Skeletal muscle tissue (tissue), 4 donors: ENCODE data around the gene DDX31. TPM values are rescaled to one million over a fixed set of nuclear protein-coding genes. Genes with fewer than 3 reads are reported as not detected.
A peak's percentile ranks its signal among the peaks of the same experiment; 100 is the strongest.

ENCODE experiments used
- H3K27ac ChIP-seq: one replicate; pipeline ENCODE4 v1.7.0; 2013; ENCODE audit warnings: mild to moderate bottlenecking, low read depth, low read length, inconsistent platforms
- H3K27me3 ChIP-seq, 3 donors: one replicate each; pipeline ENCODE4 v1.7.0; 2013; ENCODE audit warnings: low read length in 3 of 3; ENCODE audit not compliant: control insufficient read depth in 3 of 3, insufficient read depth in 3 of 3
- H3K36me3 ChIP-seq, 3 donors: one replicate each; pipeline ENCODE4 v1.7.0; 2013; ENCODE audit warnings: low read length in 3 of 3; ENCODE audit not compliant: control insufficient read depth in 3 of 3, insufficient read depth in 3 of 3
- H3K4me1 ChIP-seq, 3 donors: one replicate each; pipeline ENCODE4 v1.7.0; 2013; ENCODE audit warnings: low read length in 3 of 3, mild to moderate bottlenecking in 3 of 3; ENCODE audit not compliant: control insufficient read depth in 3 of 3, insufficient read depth in 3 of 3
- H3K4me3 ChIP-seq, 3 donors: one replicate each; pipeline ENCODE4 v1.7.0; 2013; ENCODE audit warnings: low read length in 3 of 3
- H3K9ac ChIP-seq, 3 donors: one replicate each; pipeline ENCODE4 v1.7.0; 2013; ENCODE audit warnings: low read length in 3 of 3, mild to moderate bottlenecking in 3 of 3, moderate library complexity in 2 of 3, low read depth in 1 of 3
- H3K9me3 ChIP-seq, 3 donors: one replicate each; pipeline ENCODE4 v1.7.0; 2013; ENCODE audit warnings: low read length in 3 of 3; ENCODE audit not compliant: control insufficient read depth in 3 of 3
- total RNA-seq: library from RNA; depleted of rRNA; stranded (reverse); fragments of >200 nt; gene quantifications from one replicate; pipeline ENCODE4 v1.2.3, GENCODE V29; 2014
- donor health status: Osteomylitis.

Gene DDX31
- total RNA-seq, 1 donor from 2014 or later: 6.3 TPM

DNA sequence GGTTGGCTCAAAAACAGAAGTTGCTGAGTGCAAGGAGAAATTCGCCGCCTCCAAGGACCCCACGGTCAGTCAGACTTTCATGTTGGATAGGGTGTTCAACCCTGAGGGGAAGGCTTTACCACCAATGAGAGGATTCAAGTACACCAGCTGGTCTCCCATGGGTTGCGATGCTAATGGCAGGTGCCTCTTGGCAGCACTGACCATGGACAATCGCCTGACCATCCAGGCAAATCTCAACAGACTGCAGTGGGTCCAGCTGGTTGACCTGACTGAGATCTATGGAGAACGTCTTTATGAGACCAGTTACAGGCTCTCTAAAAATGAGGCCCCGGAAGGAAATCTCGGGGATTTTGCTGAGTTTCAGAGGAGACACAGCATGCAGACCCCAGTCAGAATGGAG, 8.2 kb upstream of the DDX31 start:
- H3K9ac ChIP-seq: no peak overlapping the region
- H3K36me3 ChIP-seq: peaks cover 18 to 29% (median 21%) of the 10 kb centered on the region in 3 donors
- no peaks in the 10 kb centered on the region for H3K27me3 ChIP-seq
- no peak overlapping the region for H3K27ac ChIP-seq
- no peaks in the 10 kb centered on the region for H3K9me3 ChIP-seq
- peaks cover 0 to 6% (median 4%) of the 10 kb centered on the region in 3 donors for H3K4me1 ChIP-seq
- no peak overlapping the region for H3K4me3 ChIP-seq

DNA sequence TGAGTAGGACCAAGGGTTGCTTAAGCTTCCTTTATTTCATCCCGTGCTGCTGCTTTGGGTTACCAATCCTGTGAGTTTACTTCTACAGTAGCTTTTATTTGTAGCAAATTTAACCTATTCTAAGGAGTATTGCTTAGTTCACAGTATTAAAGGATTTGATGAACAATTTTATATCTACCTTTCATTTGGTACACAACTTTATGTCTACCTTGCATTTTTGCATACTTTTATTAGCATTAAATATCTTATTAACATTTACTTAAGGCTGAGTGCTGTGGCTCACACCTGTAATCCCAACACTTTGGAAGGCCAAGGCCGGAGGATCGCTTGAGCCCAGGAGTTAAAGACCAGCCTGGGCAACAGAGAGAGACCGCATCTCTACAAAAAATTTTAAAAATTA, 4.7 kb upstream of the DDX31 start:
- Histone ChIP-seq H3K27me3 (no peaks in the 10 kb centered on the region), H3K36me3 (peaks cover 15 to 17% (median 16%) of the 10 kb centered on the region in 3 donors), H3K4me3 (no peak overlapping the region), H3K4me1 (peaks cover 16 to 32% (median 25%) of the 10 kb centered on the region in 3 donors), H3K9me3 (no peaks in the 10 kb centered on the region), H3K9ac (no peak overlapping the region), H3K27ac (no peak overlapping the region)

DNA sequence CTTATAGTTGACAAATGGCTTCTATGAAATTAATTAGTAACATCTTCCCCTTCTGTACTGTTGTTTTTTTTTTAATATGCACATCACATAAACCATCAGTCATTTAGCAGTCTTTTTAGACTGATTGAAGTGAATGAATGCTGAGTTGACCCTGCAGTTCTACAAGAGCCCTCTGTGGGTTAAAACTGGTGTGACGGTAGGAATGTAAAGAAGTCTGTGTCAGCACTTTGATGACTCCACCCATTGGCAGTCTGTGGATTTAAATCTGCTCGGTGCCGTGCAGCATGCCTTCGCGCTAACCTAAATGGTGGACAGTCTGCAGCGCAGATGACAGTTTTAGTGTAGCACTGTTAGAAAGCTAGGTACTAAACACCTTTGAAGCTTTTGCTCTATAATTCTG, 3.6 kb upstream of the DDX31 start:
- H3K9ac ChIP-seq: no peak overlapping the region
- H3K27ac ChIP-seq: no peak overlapping the region
- no peaks in the 10 kb centered on the region for H3K27me3 ChIP-seq
- peaks cover 16 to 34% (median 29%) of the 10 kb centered on the region in 3 donors for H3K4me1 ChIP-seq
- no peaks in the 10 kb centered on the region for H3K9me3 ChIP-seq
- no peak overlapping the region for H3K4me3 ChIP-seq
- H3K36me3 ChIP-seq: peaks cover 5% of the 10 kb centered on the region in 3 donors

DNA sequence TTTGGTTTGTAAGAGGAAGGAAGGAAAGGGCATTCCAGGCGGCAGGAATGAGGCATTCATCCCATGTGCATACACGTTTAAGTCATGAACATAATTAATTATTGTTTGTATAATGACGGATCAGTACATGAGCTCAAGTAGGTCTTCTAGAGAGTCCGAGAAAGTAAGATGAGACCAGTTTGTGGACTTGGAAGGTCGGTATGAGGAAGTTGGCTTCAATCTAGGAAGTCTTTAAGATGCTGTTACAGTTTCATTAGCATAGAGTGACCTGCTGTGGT, 2.6 kb upstream of the DDX31 start:
- Histone ChIP-seq H3K36me3 (no peaks in the 10 kb centered on the region), H3K4me1 (peaks cover 16 to 34% (median 29%) of the 10 kb centered on the region in 3 donors), H3K27me3 (no peaks in the 10 kb centered on the region), H3K9ac (no peak overlapping the region), H3K4me3 (peak overlapping the region in 1 of 3 donors; percentile 32), H3K9me3 (no peaks in the 10 kb centered on the region), H3K27ac (no peak overlapping the region)

DNA sequence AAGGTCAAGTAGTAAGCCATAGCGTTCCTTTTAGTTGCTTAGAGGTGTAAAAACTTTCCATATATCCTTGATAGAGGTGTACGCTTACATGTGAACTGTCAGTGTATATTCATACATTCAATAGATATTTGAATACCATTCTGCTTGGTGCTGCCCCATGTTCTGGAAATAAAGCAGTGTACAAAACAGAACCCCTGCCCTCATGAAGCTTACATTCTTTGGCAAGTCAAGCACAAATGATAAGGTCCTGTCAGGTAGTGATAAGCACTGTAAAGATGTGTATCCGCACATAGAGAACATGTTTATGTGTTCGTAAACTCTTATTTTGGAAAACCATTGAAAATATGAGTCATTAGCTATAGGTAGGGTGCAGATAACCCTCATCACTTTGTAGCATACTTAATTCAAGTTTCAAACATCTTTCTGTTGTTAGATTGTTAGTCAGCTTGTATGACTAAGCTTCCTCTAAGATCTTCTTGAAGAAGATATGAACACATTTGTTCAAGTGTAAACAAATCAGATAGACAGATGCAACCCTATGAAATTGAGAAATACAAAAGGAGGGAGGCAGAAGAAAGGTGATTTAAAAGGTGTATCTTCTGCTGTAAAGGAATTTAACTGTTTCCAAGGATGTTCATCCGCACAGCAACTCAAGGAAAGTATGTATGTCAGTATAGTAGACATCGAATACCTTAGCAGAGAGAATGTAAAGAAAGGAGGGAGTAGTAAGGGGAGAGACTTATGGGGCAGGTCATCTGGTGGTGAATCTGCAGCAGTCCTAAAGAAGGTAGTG, 2.0 kb upstream of the DDX31 start:
- Histone ChIP-seq H3K9ac (peak overlapping the region in 2 of 3 donors; percentile 98 to 99), H3K27ac (no peak overlapping the region), H3K36me3 (no peaks in the 10 kb centered on the region), H3K27me3 (no peaks in the 10 kb centered on the region), H3K4me3 (peak overlapping the region; percentile 94 to 99 (median 98)), H3K4me1 (peaks cover 16 to 34% (median 29%) of the 10 kb centered on the region in 3 donors), H3K9me3 (no peaks in the 10 kb centered on the region)

DNA sequence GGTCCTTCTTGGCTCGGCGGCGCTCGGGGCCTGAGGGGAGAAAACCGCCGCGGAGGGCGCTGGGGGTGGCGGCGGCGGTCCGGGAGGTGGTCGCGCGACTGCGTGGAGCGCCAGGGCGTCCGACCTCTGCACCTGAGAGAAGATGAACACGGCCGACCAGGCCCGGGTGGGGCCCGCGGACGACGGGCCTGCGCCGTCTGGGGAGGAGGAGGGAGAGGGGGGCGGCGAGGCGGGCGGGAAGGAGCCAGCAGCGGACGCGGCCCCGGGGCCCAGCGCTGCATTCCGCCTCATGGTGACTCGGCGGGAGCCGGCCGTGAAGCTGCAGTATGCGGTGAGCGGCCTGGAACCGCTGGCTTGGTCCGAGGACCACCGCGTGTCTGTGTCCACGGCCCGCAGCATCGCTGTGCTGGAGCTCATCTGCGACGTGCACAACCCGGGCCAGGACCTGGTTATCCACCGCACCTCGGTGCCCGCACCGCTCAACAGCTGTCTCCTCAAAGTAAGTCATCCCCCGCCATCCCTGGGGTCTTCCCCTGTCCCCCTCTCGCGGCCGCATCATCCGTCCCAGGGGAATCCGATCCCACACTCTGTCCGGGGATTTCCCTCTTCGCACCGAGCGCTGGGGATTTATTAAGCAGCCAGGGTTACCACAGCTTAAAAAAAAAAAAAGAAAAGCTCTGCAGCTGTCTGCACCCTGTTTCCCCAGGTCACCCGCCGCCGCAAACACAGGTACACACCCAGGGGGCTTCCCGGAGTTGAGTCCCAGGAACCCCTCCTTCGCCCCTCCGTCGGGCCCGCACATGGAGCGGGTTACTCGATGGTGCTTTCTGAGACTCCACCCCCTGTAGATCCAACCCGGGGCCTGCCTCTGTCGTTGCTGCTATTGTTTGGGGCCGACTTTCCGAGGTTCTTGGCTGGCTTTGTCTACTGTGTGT, 941 bp upstream of the DDX31 start, which contains the start of gene GTF3C4:
Gene GTF3C4, plus strand, starts transcription at position 8 of the 935 bp plus-strand sequence. Its CDS starts 135 bp downstream, at position 143.
- Histone ChIP-seq H3K4me1 (peaks cover 16 to 34% (median 29%) of the 10 kb centered on the region in 3 donors), H3K27me3 (no peaks in the 10 kb centered on the region)

DNA sequence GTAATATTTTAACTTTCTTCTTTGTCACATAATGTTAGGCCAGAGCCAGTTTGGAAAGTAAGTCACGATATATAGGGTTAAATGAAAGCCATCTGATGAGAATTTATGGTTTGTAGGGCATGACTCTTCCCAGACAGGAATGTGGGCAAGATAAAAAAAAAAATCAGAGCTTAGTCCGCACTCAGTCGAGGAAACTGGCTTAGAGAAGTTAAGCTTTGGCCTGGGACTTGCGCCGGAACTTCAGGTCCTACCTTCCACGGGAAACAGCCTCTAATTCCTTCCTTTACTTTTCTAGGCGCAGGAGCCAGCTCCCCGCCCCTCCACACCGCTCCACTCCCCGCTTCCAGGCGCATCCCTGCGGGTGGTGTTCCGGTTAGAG, 475 bp downstream of the DDX31 start:
- H3K4me1 ChIP-seq: peaks cover 16 to 34% (median 23%) of the 10 kb centered on the region in 3 donors
- no peaks in the 10 kb centered on the region for H3K9me3 ChIP-seq
- H3K27ac ChIP-seq: peak overlapping the region; percentile 98
- peak overlapping the region; percentile 96 to 99 (median 98) for H3K9ac ChIP-seq
- peak overlapping the region; percentile 94 to 99 (median 98) for H3K4me3 ChIP-seq
- no peaks in the 10 kb centered on the region for H3K36me3 ChIP-seq
- H3K27me3 ChIP-seq: no peaks in the 10 kb centered on the region

More for the DNA sequence above, 941 bp upstream of the DDX31 start, which contains the start of gene GTF3C4:
- peak within 1 kb of the TSS; percentile 94 to 99 (median 98) for H3K4me3 ChIP-seq
- peak within 1 kb of the TSS; percentile 96 to 99 (median 98) for H3K9ac ChIP-seq
- peak within 1 kb of the TSS; percentile 98 for H3K27ac ChIP-seq
- no peaks in the 10 kb centered on the region for H3K36me3 ChIP-seq
- no peaks in the 10 kb centered on the region for H3K9me3 ChIP-seq

DNA sequence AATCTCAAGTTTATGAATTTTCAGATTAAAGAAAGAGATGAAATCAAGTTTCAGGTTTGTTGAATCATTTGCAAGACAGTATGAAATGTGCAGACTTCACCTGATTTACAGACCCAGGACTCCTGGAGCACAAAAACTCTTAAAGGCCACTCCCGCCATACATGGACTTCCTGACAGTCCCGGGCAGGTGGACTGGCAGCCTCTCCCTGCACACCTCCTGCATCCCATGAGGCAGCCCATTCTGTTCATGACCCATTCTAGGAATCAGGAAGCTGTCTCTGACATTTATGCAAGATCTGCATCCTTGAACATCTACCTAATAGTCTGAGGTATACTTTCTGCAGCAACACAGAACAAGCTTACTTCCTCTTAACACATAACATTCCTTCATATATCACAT, 5.9 kb downstream of the DDX31 start:
- H3K9ac ChIP-seq: no peak overlapping the region
- H3K36me3 ChIP-seq: peaks cover 19 to 22% (median 21%) of the 10 kb centered on the region in 3 donors
- H3K27ac ChIP-seq: no peak overlapping the region
- no peak overlapping the region for H3K4me3 ChIP-seq
- no peaks in the 10 kb centered on the region for H3K4me1 ChIP-seq
- H3K27me3 ChIP-seq: no peaks in the 10 kb centered on the region
- no peaks in the 10 kb centered on the region for H3K9me3 ChIP-seq

DNA sequence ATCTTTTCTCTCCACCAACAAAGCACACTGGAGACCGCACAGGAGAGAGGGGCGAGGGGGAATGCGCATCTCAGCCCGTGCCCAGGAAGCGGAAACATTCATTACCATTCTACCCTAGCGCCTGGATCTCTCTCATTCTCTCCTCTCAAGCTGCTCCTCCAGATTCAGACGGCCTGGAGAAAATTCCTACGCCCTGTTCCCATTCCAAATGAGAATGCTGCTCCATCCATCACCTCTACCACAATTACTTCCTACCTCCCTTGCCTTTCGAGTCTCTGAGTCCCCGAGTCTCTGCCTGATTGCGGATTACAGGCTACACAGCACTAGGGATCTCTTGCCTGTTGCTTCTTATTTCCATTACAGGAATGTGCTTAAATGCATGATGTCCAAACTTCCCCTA, 6.7 kb downstream of the DDX31 start:
- Histone ChIP-seq H3K36me3 (peaks cover 23 to 29% (median 25%) of the 10 kb centered on the region in 3 donors), H3K9ac (no peak overlapping the region), H3K4me1 (no peaks in the 10 kb centered on the region), H3K27me3 (no peaks in the 10 kb centered on the region), H3K27ac (no peak overlapping the region), H3K4me3 (no peak overlapping the region), H3K9me3 (no peaks in the 10 kb centered on the region)
